Heart left ventricle (tissue), 13 donors: ENCODE results near the gene ANK3.

Source experiments
- CTCF ChIP-seq, 12 donors: fragments of 200-600 bp; sonication (generic) in 4 of 12; IDR thresholded peaks; one replicate each; pipeline versions ENCODE4 v1.5.0 to v1.8.0; 2018 to 2022; ENCODE audit warnings: antibody characterized with exemption in 12 of 12, mild to moderate bottlenecking in 5 of 12
- POLR2A ChIP-seq, 2 donors: fragments of 450-650 bp; IDR thresholded peaks; one replicate each; pipeline ENCODE4 v1.6.1; 2017; ENCODE audit warnings: antibody characterized with exemption in 2 of 2, mild to moderate bottlenecking in 2 of 2, moderate library complexity in 2 of 2
- donor health status: ischemic (EF 13 %, LVEDD 7.1; RV severe dilation, severe dysfunction).
- donor health status: DM: no; HTN: yes; CAD: no.
- donor health status: DM: no; HTN: no; CAD: no.
- donor health status: ischemic (EF 25% LVEDD 6.9; RV normal size, moderate dysfunction).
- donor health status: ischemic (EF 25% LVEDD 5.7; RV mildly dilated, moderate dysfunction).
- donor health status: ischemic (EF 35%, LVEDD 5.7; RV mildly dilated, moderate dysfunction).
- donor health status: nonischemic (EF 11% LVEDD 7.7; RV severe dilation, severe dysfunction).
- donor health status: DM: yes; HTN: yes; CAD: no.
- donor health status: PGD.
- donor health status: ischemic (EF 29% LVEDD 5.4; RV normal size, mild dysfunction).
- donor health status: nonischemic (EF 23%, LVEDD 6.1; RV moderate dilation, normal function).

- no peak for TF ChIP-seq CTCF (IDR thresholded peaks at IDR 0.05)
- TF ChIP-seq POLR2A (IDR thresholded peaks at IDR 0.05) = no peak
Observed at GRCh38 chr10:60340973-60341372, 48.7 kb downstream of the ANK3 start.
